HG02884 (cell line): Measurements from ENCODE around the gene SAPCD2.

ENCODE experiments used
- ATAC-seq: cut with Tn5 transposase; IDR thresholded peaks from one replicate; pipeline ENCODE4 v1.9.1; 2021; ENCODE audit warnings: mild to moderate bottlenecking, moderate library complexity; ENCODE audit not compliant: unreplicated experiment

The SAPCD2 gene

DNA sequence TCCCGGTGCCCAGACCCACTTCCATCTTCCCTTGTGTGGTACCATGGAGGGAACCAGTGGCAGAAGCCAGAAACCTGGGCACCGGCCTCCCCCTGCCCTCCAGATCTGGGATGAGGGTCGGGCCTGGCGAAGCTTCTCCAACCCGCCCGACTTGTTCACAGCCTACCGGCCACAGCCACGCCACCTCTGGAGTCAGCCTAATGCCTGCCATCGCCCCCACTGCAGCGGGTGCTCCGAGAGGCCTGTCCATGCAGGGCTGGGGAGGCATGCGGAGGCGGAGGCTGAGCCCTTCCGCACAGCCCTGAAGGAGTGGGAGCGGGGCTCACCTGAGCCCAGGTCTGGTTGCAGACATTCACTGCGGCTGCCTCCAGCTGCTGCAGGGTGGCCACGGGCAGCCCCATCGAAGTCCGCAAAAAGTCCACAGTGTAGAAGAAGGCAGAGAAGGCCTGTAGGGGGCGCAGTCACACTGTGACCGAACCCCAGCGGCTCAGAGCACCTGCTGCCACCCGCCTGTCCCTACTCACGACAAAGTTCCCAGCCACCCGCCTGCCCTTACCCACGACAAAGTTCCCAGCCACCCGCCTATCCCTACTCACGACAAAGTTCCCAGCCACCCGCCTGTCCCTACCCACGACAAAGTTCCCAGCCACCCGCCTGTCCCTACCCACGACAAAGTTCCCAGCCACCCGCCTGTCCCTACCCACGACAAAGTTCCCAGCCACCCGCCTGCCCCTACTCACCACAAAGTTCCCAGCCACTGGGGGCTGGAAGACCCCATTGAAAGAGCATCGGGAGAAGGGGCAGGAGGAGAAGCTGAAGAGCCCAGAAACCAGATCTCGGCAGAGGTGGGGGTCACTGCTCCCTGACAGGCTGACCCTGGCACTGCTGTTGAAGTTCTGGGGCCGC lies 20.6 kb downstream of the SAPCD2 start:
- no peak for ATAC-seq

DNA sequence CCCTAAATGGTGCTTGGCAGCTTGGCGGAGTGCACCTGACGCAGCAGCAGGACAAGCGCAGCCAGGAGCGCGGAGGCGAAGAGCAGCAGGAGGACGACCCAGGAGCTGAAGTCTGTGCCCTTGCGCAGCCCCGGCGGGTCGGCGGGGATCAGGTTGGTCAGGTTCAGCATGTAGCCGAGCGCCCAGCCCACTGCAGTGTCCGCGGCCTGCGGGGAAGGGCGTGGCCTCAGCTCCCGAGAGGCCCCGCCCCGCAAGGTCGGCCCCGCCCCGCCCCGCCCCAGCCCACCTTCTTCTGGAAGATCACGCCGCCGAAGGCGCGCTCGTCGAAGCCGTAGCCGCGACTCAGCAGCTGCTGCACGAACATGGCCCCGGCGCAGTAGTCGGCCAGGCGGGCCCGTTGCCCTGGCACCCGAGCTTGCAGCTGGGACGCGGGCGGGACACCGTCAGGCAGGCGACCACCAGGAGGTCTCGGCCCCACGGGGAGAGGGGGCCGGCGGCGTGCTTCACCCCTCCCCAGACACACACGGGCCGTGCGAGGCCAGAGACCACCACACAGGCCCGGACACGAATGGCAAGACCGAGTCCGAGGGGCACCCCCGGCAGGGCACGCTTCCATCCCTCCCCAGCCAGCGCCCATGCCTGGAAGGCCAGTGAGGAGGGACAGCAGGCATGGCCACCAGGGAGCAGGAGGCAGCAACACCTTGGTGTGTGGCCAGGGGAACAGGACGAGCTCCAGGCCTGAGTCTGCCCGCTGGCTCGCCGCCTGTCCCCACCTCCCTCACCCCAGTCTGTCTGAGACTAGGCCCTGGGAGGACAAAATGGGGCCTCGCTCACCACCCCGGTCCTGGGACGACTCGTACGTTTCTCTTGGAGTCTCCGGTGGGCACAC lies 21.5 kb downstream of the SAPCD2 start:
- ATAC-seq: no peak

GRCh38 chr9:137046088-137046787 lies 24.1 kb downstream of the SAPCD2 start, which contains the start of gene NPDC1:
TSS of gene NPDC1 (minus strand) at chr9:137046177. CDS start at chr9:137045989, 188 bp downstream.
- ATAC-seq: no peak

DNA sequence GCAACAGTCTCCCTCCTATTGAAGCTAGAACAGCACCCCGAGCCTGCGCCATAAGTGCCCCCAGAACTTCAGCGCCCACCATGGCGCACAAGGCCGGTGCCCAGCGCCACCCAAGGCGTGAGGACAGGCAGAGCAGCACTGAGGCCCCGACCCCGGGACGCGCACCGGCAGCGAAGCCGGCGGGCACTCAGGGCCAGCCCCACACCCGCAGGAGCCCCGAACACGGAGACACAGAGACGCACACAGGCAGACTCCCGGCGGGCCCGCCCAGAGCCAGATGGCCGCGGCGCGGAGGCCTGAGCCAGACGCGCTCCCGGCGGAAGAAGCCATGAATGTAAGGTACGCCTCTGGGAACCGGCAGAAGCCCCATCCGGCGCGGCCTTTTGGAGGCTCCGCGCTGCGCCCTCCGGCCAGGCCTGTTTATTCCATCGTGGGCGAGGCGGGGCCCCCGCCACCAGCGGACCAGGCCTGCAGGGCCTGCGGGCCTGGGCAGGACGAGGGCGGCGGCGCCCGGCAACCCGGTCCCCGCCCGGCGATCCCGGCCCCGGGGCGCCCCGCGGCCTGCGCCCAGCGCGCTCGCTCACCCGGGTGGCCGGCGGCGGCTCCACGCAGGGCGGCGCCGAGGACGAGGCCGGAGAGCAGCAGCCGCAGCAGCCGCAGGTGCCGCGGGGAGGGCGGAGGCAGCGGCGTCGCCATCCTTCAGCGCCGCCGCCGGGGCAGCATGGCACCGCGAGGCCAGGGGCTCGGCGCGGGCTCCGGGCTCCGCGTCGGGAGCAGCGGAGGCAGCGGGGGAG lies 24.9 kb downstream of the SAPCD2 start:
- ATAC-seq: no peak

DNA sequence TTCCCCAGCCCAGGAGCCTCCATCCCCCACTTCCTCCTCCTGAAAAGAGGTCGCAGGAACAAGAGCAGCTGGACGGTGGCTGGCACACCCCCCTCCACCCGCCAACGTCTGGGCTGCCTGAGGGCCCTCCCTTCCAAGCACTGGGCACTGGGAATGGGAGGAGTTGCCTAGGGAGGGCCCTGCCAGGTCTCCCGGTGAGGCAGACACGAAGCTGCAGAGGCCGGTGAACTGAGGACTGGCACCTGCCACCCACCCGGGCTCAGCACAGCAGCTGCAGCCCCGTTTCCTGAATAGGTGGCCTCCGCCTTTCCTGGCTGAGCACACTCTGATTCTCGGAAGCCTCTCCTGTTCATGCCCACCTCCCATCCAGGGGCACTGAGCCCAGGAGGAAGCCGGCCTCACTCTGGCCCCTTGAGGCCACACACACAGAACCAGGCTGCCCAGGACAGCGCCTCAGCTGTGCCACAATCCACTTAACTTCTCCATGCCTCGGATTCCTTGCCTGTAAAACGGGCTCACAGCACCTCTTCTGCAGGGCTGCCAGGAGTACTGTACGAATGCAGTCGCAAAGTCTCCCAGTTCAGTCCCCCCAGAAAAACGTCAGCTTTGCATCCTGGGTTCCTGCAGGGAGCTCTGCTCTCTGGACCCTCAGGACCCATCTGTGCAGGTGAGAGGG lies 25.7 kb downstream of the SAPCD2 start:
- no peak for ATAC-seq

GRCh38 chr9:137044037-137044436 lies 26.3 kb downstream of the SAPCD2 start:
- no peak for ATAC-seq

GRCh38 chr9:137042751-137043727 lies 27.3 kb downstream of the SAPCD2 start:
- ATAC-seq: no peak

GRCh38 chr9:137041124-137041523 lies 29.2 kb downstream of the SAPCD2 start:
- ATAC-seq: no peak

DNA sequence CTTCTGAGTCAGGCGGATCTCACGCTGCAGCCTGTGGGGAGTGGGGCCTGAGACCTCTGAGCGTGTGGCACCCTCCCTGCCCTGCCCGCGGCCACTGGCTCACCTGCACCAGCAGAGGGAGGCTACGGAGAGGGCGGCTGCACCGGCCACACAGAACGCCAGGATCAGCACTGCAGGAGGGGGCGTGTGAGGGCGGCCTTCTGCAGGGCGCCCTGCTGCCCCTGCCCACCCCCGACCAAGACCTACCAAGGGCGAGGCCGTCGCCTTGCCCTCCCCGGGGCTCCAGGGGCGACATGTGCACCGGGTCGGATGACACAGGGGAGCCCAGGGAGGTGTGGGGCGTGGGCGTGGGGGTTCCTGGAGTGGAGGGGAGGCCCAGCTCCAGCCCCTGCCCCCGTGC lies 29.8 kb downstream of the SAPCD2 start:
- ATAC-seq: no peak

GRCh38 chr9:137039611-137040366 lies 30.6 kb downstream of the SAPCD2 start:
- no peak for ATAC-seq

DNA sequence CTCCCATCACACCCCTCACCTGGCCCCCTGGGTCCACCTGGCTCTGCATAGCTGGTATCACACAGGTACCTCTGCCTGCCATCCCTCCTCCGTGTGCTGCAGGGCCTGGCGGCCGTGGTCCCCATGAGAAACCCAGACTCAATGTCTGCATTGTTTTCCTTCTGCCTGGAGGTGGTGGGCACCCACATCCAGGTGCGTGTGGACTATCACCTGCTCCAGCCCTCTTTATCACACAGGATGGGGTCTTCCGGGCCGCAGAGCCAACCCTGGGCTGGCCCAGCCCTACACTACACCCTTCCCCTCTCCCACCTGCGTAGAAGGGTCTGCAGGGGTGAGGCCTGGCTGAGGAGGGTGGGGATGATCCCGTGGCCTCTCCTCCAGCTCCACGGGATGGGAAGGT lies 31.4 kb downstream of the SAPCD2 start:
- no peak for ATAC-seq

DNA sequence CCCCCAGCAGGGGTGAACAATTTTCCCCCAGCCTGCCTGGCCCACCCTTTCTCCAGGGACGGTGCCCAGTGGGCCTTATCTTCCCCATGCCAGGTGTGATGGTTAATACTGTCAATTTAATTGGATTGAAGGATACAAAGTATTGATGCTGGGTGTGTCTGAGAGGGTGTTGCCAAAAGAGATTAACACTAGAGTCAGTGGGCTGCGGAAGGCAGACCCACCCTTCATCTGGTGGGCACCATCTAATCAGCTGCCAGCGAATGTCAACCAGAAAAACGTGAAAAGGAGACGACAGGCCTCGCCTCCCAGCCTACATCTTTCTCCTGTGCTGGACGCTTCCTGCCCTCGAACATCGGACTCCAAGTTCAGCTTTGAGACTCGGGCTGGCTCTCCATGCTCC lies 32.9 kb downstream of the SAPCD2 start:
- ATAC-seq: no peak

GRCh38 chr9:137037035-137037434 lies 33.3 kb downstream of the SAPCD2 start:
- no peak for ATAC-seq

- ATAC-seq: no peak
Observed at GRCh38 chr9:137035937-137036336, 34.4 kb downstream of the SAPCD2 start.

GRCh38 chr9:137035507-137035834 lies 34.9 kb downstream of the SAPCD2 start:
- no peak for ATAC-seq

DNA sequence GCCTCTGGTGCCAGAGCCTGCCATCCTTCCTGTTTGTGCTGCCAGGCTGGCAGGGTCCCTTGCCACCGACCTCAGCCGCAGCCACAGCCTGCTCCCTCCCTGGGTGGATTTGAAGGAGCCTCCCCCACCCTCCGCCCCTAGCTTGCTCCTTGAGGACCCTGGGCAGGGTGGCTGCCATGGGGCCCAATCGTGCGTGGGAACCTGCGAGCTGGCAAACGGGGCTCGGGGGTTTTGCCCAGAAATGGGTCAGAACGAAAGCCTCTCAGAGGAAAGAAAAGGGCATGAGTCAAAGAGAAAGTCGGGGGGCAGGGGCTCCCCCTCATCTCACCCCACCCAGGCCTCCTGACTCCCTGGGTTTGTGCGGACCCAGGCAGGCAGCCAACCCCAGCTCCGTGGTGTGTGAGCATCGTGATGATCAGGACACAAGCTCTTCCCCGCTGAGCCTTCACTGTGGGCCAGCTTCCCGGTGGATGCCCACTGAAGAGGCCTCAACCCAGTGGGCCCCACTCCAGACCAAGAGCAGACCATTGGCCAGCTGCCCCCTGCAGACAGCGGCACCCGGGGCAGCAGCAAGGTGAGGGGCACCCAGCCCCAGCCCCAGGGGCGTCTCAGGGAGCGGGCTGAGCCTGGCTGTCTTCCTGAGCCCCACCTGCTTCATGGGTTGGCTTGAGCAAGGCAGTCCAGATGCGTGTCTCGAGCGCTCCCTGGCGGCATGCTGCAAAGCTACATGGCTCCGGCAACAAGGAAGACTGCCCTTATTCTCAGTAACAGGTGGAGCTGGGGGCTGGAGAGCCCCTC lies 35.4 kb downstream of the SAPCD2 start:
- ATAC-seq: no peak

DNA sequence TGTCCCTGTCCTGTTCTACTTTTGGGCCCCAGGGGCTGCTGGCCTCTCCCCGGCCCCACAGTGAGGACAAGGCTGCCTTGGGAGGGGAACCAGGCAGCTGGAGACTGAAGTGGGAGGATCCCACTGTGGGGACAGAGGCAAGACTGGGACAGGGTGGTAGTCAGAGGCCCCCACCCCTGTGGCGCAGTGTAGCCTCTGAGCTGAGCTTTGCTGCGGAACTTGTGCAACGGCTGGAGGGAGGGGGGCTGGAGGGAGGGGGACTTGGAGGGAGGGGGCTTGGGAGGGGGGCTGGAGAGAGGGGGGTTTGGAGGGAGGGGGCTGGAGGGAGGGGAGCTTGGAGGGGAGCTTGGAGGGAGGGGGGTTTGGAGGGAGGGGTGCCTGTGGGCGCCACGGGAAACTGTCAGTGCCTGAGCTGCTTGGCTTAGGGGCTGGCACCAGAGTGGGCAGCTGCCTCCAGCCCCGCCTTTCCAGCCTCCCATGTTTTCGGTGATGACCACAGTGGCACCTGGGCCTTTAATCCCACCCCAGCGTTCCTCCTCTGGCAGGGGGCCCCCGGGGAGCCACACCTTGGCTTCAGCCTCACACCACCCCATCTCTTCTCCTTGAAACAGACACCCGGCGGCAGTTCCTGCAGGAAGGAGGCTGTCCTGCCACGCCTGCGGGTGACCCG lies 36.2 kb downstream of the SAPCD2 start:
- ATAC-seq: no peak
